Measurements from ENCODE around the gene SRCAP.

Gene SRCAP

DNA sequence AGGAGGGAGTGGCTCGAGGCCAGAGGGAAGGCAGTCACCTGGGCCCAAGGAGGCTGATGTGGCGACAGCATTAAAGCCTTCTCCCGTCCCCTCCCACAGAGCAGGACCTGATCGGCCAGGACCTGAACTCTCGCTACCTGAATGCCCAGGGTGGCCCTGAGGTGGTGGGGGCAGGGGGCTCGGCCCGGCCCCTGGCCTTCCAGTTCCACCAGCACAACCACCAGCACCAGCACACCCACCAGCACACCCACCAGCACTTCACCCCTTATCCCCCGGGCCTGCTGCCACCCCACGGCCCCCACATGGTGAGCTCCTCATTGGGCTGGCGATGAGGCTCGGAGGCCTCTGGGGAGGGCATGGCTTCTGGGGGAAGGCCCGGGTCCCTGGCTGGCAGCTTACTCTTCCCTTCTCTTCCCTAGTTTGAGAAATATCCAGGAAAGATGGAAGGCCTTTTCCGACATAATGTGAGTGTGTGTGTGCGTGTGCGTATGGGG is 34.3 kb upstream of the SRCAP start:
- TF ChIP-seq TAF1 (IDR thresholded peaks at IDR 0.05; ENCODE audit: borderline replicate concordance, insufficient read depth, low read length) = no peak
- no peak for TF ChIP-seq REST (IDR thresholded peaks at IDR 0.05; ENCODE audit: insufficient read depth in 1 of 2, low read depth in 2 of 2, low read length in 2 of 2)
- TF ChIP-seq POLR2AphosphoS5 (IDR thresholded peaks at IDR 0.05; ENCODE audit: low read depth, low read length) = no peak
- TF ChIP-seq FOXP2 (optimal IDR thresholded peaks at IDR 0.05; ENCODE audit: borderline replicate concordance, extremely low read depth, extremely low read length, insufficient read depth) = no peak
- no peak for TF ChIP-seq SIN3A (IDR thresholded peaks at IDR 0.05; ENCODE audit: borderline replicate concordance, insufficient read depth, low read length)

DNA sequence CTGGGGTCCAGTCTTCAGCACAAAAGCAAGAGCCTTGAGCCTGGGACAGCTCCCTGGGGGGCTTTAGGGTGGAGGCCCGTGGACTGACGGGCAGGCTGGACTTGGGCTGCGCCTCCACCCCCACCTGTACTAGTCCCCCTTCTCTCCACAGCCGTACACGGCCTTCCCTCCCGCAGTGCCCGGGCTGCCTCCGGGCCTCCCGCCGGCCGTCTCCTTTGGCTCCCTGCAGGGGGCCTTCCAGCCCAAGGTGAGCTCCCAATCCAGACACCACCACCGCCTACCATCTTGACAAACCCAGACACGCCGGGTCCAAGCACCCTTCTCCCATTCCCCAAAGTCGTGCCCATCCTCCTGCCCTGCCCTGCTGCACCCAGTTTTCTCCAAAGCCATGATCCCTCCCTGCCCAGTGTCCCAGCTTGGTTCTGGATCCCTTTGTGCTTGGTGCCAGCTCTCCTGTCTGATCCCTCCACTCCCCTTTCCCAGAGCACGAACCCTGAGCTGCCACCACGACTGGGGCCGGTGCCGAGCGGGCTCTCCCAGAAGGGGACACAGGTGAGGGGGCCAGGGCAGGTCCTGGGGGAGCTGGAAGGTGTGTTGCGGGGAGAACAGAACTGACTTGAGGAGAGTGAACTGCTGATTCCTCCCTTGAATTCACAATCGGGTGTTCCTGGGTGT is 33.7 kb upstream of the SRCAP start:
- TF ChIP-seq SIN3A (IDR thresholded peaks at IDR 0.05; ENCODE audit: borderline replicate concordance, insufficient read depth, low read length) (no peak), REST (IDR thresholded peaks at IDR 0.05; ENCODE audit: insufficient read depth in 1 of 2, low read depth in 2 of 2, low read length in 2 of 2) (no peak), FOXP2 (optimal IDR thresholded peaks at IDR 0.05; ENCODE audit: borderline replicate concordance, extremely low read depth, extremely low read length, insufficient read depth) (no peak), POLR2AphosphoS5 (IDR thresholded peaks at IDR 0.05; ENCODE audit: low read depth, low read length) (no peak), TAF1 (IDR thresholded peaks at IDR 0.05; ENCODE audit: borderline replicate concordance, insufficient read depth, low read length) (no peak)

DNA sequence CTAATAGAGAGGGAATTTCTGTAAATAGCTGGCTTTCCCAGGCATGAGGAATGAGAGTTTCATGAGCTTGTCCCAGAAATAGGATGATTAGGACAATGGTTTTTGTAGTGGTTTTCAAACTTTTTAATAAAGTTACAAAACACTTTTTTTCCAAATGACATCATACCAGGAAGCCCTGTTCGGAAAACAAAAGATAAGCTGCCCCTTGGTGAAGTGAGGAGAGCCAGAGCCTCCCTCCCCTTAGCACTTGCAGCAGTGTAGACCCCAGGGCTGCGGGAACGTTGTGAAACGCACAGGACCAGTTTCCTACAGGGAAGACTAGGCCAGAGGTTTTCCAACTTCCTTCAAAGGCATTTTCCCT is 33.2 kb upstream of the SRCAP start:
- TF ChIP-seq POLR2AphosphoS5 (IDR thresholded peaks at IDR 0.05; ENCODE audit: low read depth, low read length) = no peak
- TF ChIP-seq REST (IDR thresholded peaks at IDR 0.05; ENCODE audit: insufficient read depth in 1 of 2, low read depth in 2 of 2, low read length in 2 of 2) = no peak
- no peak for TF ChIP-seq FOXP2 (optimal IDR thresholded peaks at IDR 0.05; ENCODE audit: borderline replicate concordance, extremely low read depth, extremely low read length, insufficient read depth)
- no peak for TF ChIP-seq SIN3A (IDR thresholded peaks at IDR 0.05; ENCODE audit: borderline replicate concordance, insufficient read depth, low read length)
- TF ChIP-seq TAF1 (IDR thresholded peaks at IDR 0.05; ENCODE audit: borderline replicate concordance, insufficient read depth, low read length) = no peak

DNA sequence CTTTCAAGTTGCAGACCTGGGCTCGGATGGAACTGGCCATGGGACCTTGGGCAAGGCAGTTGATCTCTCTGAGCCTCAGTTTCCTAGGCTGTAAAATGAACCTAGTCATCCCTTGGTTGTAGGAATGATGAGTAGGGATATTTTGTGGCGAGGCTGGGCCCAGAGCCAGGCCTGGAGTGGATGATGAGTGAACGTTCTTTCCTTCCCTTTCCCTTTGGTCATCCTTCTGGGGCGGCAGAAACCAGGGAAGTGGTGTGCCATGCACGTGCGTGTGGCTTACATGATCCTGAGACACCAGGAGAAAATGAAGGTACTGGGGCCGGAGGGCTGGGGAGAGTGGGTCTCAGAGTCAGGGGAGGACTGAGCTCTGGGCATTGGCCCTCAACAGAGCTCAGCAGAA is 32.3 kb upstream of the SRCAP start:
- TF ChIP-seq SIN3A (IDR thresholded peaks at IDR 0.05; ENCODE audit: borderline replicate concordance, insufficient read depth, low read length) (no peak), TAF1 (IDR thresholded peaks at IDR 0.05; ENCODE audit: borderline replicate concordance, insufficient read depth, low read length) (no peak), POLR2AphosphoS5 (IDR thresholded peaks at IDR 0.05; ENCODE audit: low read depth, low read length) (no peak), REST (IDR thresholded peaks at IDR 0.05; ENCODE audit: insufficient read depth in 1 of 2, low read depth in 2 of 2, low read length in 2 of 2) (no peak), FOXP2 (optimal IDR thresholded peaks at IDR 0.05; ENCODE audit: borderline replicate concordance, extremely low read depth, extremely low read length, insufficient read depth) (no peak)
